Neutrophil (primary cell): ENCODE results near the gene LMOD1.
A peak's percentile ranks its signal among the peaks of the same experiment; 100 is the strongest.

Experiments used
- H3K27ac ChIP-seq: fragments of 200-600 bp; sonication (generic); 2 replicates; pipeline ENCODE4 v1.5.1; 2016; ENCODE audit warnings: mild to moderate bottlenecking, moderate library complexity
- H3K27me3 ChIP-seq: fragments of 200-600 bp; sonication (generic); 2 replicates; pipeline ENCODE4 v1.6.0; 2016; ENCODE audit warnings: mild to moderate bottlenecking
- H3K36me3 ChIP-seq: fragments of 200-600 bp; sonication (generic); 2 replicates; pipeline ENCODE4 v1.5.1; 2017
- H3K4me1 ChIP-seq, 2 experiments: fragments of 200-600 bp in 1 of 2; sonication (generic) in 1 of 2; 1 replicate in 1 of 2; 2 replicates in 1 of 2; pipeline versions ENCODE4 v1.5.1 to v1.6.1; 2013 to 2016; ENCODE audit warnings: low read depth in 1 of 2, low read length in 1 of 2, mild to moderate bottlenecking in 1 of 2, moderate library complexity in 1 of 2; ENCODE audit not compliant: control insufficient read depth in 1 of 2, insufficient read depth in 1 of 2
- H3K4me3 ChIP-seq, 2 experiments: fragments of 200-600 bp in 1 of 2; sonication (generic) in 1 of 2; 1 replicate in 1 of 2; 2 replicates in 1 of 2; pipeline ENCODE4 v1.5.1; 2013 to 2016; ENCODE audit warnings: low read depth in 1 of 2, low read length in 1 of 2, mild to moderate bottlenecking in 1 of 2, moderate library complexity in 1 of 2
- H3K9me3 ChIP-seq: fragments of 200-600 bp; sonication (generic); 2 replicates; pipeline ENCODE4 v1.5.1; 2016
- TF ChIP-seq, protein P1 (sequence below): fragments of 200-600 bp; sonication (generic); IDR thresholded peaks from 2 replicates; pipeline ENCODE4 v1.5.1; 2016; ENCODE audit warnings: antibody characterized with exemption

Gene LMOD1

DNA sequence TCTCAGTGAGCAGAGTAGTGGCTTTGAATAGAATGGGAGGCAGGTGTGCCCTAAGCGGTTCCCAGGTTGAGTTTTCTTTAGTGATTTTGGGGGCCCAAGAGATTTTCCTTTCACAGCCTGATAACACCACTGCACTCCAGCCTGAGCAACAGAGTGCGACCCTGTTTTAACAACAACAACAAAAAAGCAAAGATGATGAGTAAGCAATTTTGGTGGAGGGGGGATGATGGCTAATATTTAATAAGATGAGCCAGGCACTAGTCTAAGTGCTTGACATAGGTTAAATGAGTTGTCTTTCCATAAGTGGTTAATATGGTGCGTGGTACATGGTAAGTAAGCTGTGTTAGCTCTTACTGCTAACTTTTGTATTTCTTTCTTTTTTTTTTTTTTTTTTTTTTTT, 38.1 kb upstream of the LMOD1 start:
- no peak overlapping the region for H3K27ac ChIP-seq
- TF ChIP-seq, protein P1, sequence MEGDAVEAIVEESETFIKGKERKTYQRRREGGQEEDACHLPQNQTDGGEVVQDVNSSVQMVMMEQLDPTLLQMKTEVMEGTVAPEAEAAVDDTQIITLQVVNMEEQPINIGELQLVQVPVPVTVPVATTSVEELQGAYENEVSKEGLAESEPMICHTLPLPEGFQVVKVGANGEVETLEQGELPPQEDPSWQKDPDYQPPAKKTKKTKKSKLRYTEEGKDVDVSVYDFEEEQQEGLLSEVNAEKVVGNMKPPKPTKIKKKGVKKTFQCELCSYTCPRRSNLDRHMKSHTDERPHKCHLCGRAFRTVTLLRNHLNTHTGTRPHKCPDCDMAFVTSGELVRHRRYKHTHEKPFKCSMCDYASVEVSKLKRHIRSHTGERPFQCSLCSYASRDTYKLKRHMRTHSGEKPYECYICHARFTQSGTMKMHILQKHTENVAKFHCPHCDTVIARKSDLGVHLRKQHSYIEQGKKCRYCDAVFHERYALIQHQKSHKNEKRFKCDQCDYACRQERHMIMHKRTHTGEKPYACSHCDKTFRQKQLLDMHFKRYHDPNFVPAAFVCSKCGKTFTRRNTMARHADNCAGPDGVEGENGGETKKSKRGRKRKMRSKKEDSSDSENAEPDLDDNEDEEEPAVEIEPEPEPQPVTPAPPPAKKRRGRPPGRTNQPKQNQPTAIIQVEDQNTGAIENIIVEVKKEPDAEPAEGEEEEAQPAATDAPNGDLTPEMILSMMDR, result no peak
- H3K9me3 ChIP-seq, result no peaks in the 10 kb centered on the region
- peaks cover 10% of the 10 kb centered on the region for H3K36me3 ChIP-seq
- H3K4me3 ChIP-seq, result no peak overlapping the region
- peaks cover 14% of the 10 kb centered on the region in 2 experiments for H3K4me1 ChIP-seq
- H3K27me3 ChIP-seq, result no peaks in the 10 kb centered on the region

DNA sequence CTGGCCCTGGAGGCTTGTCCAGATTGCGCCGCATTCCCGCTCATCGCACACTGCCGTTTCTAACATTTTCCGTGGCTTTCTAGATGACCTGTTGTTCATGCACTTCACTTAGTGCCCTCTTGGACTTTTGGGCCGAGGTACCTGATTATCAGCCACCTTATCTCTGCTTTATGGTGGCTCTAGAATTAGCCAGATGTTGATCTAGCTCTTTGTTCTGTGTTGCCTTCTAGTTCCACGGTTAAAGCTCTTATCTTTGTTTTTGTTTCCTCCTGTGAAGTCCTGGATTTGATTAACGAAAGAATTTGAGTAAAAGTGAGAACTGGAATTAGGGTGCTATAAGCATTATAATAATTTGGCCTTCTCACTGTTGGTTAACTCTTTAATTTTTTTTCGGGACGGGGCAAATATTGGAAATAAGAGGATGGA, 37.0 kb upstream of the LMOD1 start:
- Histone ChIP-seq H3K27me3 (no peaks in the 10 kb centered on the region), H3K9me3 (no peaks in the 10 kb centered on the region), H3K4me3 (peak overlapping the region; percentile 87 to 92), H3K27ac (peak overlapping the region; percentile 91), H3K4me1 (peaks cover 14% of the 10 kb centered on the region in 2 experiments), H3K36me3 (no peaks in the 10 kb centered on the region)
- TF ChIP-seq, protein P1, result no peak

DNA sequence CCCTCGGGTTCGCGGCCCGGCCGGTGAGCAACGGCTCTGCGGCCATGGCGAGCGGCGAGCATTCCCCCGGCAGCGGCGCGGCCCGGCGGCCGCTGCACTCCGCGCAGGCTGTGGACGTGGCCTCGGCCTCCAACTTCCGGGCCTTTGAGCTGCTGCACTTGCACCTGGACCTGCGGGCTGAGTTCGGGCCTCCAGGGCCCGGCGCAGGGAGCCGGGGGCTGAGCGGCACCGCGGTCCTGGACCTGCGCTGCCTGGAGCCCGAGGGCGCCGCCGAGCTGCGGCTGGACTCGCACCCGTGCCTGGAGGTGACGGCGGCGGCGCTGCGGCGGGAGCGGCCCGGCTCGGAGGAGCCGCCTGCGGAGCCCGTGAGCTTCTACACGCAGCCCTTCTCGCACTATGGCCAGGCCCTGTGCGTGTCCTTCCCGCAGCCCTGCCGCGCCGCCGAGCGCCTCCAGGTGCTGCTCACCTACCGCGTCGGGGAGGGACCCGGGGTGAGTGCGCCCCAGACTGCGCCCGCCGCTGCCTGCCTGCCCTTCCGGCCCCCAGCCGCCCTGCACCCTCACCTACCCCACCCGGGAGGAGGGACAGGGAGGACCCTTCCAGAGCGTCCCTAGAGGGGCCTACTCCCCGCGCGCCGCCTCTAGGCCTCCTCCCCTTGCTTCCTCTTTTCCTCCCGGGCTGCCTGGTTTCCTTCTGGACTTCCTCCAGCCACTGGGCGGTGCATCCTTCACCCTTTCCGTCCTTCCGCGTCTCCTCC, 36.5 kb upstream of the LMOD1 start, which contains the start of gene RNPEP:
RNPEP (plus strand) TSS at position 26 of the 757 bp plus-strand sequence; CDS start at position 45, 19 bp downstream.
- Histone ChIP-seq H3K9me3 (no peaks in the 10 kb centered on the region), H3K4me1 (peaks cover 14% of the 10 kb centered on the region in 2 experiments), H3K36me3 (no peaks in the 10 kb centered on the region), H3K4me3 (peak within 1 kb of the TSS; percentile 87 to 92), H3K27ac (peak within 1 kb of the TSS; percentile 91), H3K27me3 (no peaks in the 10 kb centered on the region)
- TF ChIP-seq, protein P1, result no peak

DNA sequence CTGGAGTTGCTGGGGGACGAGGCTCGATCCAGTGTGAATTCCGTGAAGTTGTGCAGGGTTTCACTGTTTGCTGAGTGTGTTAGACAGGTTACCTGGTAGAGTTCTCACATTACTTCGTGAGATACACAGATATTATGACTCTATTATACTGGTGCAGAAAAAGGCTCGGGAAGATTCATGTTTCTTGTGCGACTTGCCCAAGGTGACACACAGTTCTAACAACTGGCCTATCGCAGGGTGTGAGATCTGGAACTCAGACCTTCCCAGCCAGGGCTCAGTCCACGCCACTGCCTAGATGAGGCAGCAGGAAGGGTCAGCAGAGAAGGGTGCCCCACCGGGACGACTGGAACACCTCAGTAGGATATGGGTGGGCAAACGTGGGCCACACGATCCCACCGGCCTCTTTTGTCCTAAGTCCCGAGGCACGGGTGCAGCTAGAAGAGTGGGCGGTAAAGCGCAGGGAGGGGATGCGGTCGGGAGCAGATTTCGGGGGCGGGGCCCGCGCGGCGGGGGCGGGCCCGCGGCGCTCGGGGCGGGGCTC, 35.8 kb upstream of the LMOD1 start:
- H3K4me3 ChIP-seq, result peak overlapping the region; percentile 87 to 92
- peaks cover 14% of the 10 kb centered on the region in 2 experiments for H3K4me1 ChIP-seq
- no peaks in the 10 kb centered on the region for H3K27me3 ChIP-seq
- H3K9me3 ChIP-seq, result no peaks in the 10 kb centered on the region
- H3K36me3 ChIP-seq, result no peaks in the 10 kb centered on the region
- TF ChIP-seq, protein P1, result no peak
- peak overlapping the region; percentile 91 for H3K27ac ChIP-seq

DNA sequence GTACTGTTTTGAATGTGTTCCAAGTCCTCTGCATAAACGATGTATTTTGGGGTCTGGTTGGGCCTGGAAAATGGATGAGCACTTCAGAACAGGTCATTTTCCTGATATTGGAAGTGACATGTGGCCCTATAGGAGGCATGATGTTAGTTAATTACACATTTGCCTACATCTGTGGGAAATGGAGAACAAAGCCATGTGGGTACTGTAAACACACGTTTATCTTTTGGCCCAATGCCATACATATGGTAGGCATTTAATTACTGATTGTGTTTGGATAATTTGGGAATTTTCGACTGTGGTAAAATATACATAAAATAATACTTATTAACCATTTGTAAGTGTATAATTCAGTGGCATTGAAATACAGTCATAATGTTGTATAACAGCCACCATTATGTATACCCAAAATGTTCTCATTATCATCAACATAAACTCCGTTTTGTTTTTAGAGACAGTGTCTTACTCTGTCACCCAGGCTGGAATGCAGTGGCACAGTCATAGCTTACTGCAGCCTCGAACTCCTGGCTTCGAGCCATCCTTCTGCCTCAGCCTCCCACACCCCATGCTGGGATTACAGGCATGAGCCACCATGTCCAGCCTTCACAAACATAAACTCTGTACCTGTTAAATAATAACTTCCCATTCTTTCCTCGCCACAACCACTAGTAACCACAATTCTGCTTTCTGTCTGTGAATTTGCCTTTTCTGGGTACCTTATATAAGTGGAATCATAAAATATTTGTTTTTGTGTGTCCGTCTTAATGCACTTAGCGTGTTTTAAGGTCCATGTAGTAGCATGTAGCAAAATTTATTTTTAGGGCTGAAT, 24.2 kb upstream of the LMOD1 start:
- H3K36me3 ChIP-seq, result peaks cover 51% of the 10 kb centered on the region
- no peak overlapping the region for H3K27ac ChIP-seq
- TF ChIP-seq, protein P1, result no peak
- no peaks in the 10 kb centered on the region for H3K4me1 ChIP-seq
- no peaks in the 10 kb centered on the region for H3K9me3 ChIP-seq
- H3K27me3 ChIP-seq, result no peaks in the 10 kb centered on the region
- H3K4me3 ChIP-seq, result no peak overlapping the region
